ENCODE data around the gene SFXN3. TPM values are rescaled to one million over a fixed set of nuclear protein-coding genes. Genes with fewer than 3 reads are reported as not detected.

The SFXN3 gene
- total and polyA plus RNA-seq, 2 experiments from 2014 or later = 0.68 to 3.8 TPM

GRCh38 chr10:101002456-101002855 lies 28.6 kb upstream of the SFXN3 start (continued):
- no peak for TF ChIP-seq ZNF462 (CRISPR knock-in tag; IDR thresholded peaks at IDR 0.05)
- no peak for TF ChIP-seq ZNF114 (CRISPR knock-in tag; IDR thresholded peaks at IDR 0.05)
- no peak for TF ChIP-seq ZNF331 (CRISPR knock-in tag; IDR thresholded peaks at IDR 0.05; ENCODE audit: low read depth)
- TF ChIP-seq EZH2 (IDR thresholded peaks at IDR 0.05; ENCODE audit: low read depth, unreplicated experiment) = no peak

DNA sequence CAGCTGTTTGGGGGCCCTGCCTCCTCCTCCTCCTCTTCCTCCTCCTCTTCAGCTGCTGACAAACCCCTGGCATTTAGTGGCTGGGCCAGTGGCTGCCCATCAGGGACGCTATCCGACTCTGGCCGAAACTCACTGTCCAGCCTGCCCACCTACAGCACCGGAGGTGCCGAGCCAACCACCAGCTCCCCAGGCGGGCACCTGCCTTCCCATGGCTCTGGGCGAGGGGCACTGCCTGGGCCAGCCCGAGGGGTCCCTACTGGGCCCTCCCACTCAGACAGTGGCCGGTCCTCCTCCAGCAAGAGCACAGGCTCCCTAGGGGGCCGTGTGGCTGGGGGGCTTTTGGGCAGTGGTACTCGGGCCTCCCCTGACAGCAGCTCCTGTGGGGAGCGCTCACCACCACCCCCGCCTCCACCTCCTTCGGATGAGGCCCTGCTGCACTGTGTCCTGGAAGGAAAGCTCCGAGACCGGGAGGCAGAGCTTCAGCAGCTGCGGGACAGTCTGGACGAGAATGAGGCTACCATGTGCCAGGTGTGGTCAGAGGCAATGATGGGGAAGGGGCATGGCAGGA lies 27.3 kb upstream of the SFXN3 start:
- Histone ChIP-seq H4K20me1 (replicated peaks; ENCODE audit: insufficient read depth) (0 out of 2 replicates have a peak, but pooled peaks cover 7% of the 10 kb centered on the region), H3K27ac (ENCODE audit: low read depth) (no peak overlapping the region), H3K36me3 (ENCODE audit: insufficient read depth) (no peaks in the 10 kb centered on the region; the same call in 1 of the 2 replicates), H2AFZ (no peak overlapping the region), H3K4me3 (no peak overlapping the region), H3K4me1 (ENCODE audit: insufficient read depth) (peaks cover 15% of the 10 kb centered on the region), H3K9me2 (ENCODE audit: insufficient read depth) (no peaks in the 10 kb centered on the region), H3K79me2 (replicated peaks; ENCODE audit: insufficient read depth) (peaks cover 22% of the 10 kb centered on the region), H3K4me2 (no peak overlapping the region), H3F3A (replicated peaks; ENCODE audit: low read depth) (peaks cover 4% of the 10 kb centered on the region; the same call in 1 of the 2 replicates), H3K27me3 (ENCODE audit: insufficient read depth) (no peaks in the 10 kb centered on the region)
- Mint-ChIP-seq H3K4me3 (no peak overlapping the region), H3K27ac (no peak overlapping the region), H3K27me3 (ENCODE audit: insufficient read depth, low read depth, poor library complexity) (peaks cover 12% of the 10 kb centered on the region), H3K9me3 (no peaks in the 10 kb centered on the region; the same call in 2 of the 3 replicates), H3K4me1 (peaks cover 18% of the 10 kb centered on the region), H3K36me3 (ENCODE audit: low read depth) (peaks cover 38% of the 10 kb centered on the region)
- TF ChIP-seq POLR2AphosphoS5 (IDR thresholded peaks at IDR 0.05; ENCODE audit: low read depth) = no peak
- TF ChIP-seq, protein P1, sequence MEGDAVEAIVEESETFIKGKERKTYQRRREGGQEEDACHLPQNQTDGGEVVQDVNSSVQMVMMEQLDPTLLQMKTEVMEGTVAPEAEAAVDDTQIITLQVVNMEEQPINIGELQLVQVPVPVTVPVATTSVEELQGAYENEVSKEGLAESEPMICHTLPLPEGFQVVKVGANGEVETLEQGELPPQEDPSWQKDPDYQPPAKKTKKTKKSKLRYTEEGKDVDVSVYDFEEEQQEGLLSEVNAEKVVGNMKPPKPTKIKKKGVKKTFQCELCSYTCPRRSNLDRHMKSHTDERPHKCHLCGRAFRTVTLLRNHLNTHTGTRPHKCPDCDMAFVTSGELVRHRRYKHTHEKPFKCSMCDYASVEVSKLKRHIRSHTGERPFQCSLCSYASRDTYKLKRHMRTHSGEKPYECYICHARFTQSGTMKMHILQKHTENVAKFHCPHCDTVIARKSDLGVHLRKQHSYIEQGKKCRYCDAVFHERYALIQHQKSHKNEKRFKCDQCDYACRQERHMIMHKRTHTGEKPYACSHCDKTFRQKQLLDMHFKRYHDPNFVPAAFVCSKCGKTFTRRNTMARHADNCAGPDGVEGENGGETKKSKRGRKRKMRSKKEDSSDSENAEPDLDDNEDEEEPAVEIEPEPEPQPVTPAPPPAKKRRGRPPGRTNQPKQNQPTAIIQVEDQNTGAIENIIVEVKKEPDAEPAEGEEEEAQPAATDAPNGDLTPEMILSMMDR (conservative IDR thresholded peaks at IDR 0.05; ENCODE audit: low read depth in 2 of 2) = no peak
- no peak for TF ChIP-seq ZNF331 (CRISPR knock-in tag; IDR thresholded peaks at IDR 0.05; ENCODE audit: low read depth)
- TF ChIP-seq, protein P2, sequence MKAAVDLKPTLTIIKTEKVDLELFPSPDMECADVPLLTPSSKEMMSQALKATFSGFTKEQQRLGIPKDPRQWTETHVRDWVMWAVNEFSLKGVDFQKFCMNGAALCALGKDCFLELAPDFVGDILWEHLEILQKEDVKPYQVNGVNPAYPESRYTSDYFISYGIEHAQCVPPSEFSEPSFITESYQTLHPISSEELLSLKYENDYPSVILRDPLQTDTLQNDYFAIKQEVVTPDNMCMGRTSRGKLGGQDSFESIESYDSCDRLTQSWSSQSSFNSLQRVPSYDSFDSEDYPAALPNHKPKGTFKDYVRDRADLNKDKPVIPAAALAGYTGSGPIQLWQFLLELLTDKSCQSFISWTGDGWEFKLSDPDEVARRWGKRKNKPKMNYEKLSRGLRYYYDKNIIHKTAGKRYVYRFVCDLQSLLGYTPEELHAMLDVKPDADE (IDR thresholded peaks at IDR 0.05) = no peak
- no peak for TF ChIP-seq JUNB (IDR thresholded peaks at IDR 0.05; ENCODE audit: unreplicated experiment)
- ATAC-seq (no peak), DNase-seq (ENCODE audit: low spot score) (no peak)
